HepG2 (cell line): ENCODE results near the gene COL18A1. TPM values are rescaled to one million over a fixed set of nuclear protein-coding genes. Genes with fewer than 3 reads are reported as not detected.

Experiments used
- CHCHD3 ChIP-seq: sonication (generic); formaldehyde crosslinking; IDR thresholded peaks from 2 replicates; pipeline ENCODE4 v1.8.0; 2022; ENCODE audit warnings: mild to moderate bottlenecking, missing genetic modification reagents, moderate library complexity
- CHD4 ChIP-seq: fragments of 200-600 bp; sonication (generic); IDR thresholded peaks from 2 replicates; pipeline ENCODE4 v1.7.0; 2017; ENCODE audit warnings: mild to moderate bottlenecking, low read length, borderline replicate concordance
- CREM ChIP-seq, 2 experiments: sonication (generic) in 1 of 2; formaldehyde crosslinking in 1 of 2; IDR thresholded peaks; 2 replicates each; pipeline versions ENCODE4 v1.4.0 to v1.6.1; 2016 to 2020; ENCODE audit warnings: antibody characterized with exemption in 1 of 2, mild to moderate bottlenecking in 1 of 2, missing genetic modification reagents in 1 of 2
- ELF3 ChIP-seq: IDR thresholded peaks from 2 replicates; pipeline ENCODE4 v1.6.1; 2016; ENCODE audit warnings: missing genetic modification reagents, missing compliant biosample characterization
- GABPA ChIP-seq, 2 experiments: IDR thresholded peaks; 2 replicates each; pipeline ENCODE4 v1.6.1; 2011 to 2016; ENCODE audit warnings: low read depth in 2 of 2, low read length in 1 of 2, missing biosample characterization in 1 of 2, missing genetic modification characterization in 1 of 2
- GFI1 ChIP-seq: sonication (generic); formaldehyde crosslinking; IDR thresholded peaks from 2 replicates; pipeline ENCODE4 v1.5.0; 2020; ENCODE audit warnings: missing genetic modification reagents, mild to moderate bottlenecking, borderline replicate concordance
- KDM1A ChIP-seq: IDR thresholded peaks from 2 replicates; pipeline ENCODE4 v1.6.1; 2016; ENCODE audit warnings: missing compliant biosample characterization
- KMT2A ChIP-seq: sonication (generic); formaldehyde crosslinking; IDR thresholded peaks from 2 replicates; pipeline ENCODE4 v1.4.0; 2020; ENCODE audit warnings: missing genetic modification reagents
- MZF1 ChIP-seq: sonication (generic); formaldehyde crosslinking; IDR thresholded peaks from 2 replicates; pipeline ENCODE4 v1.8.1; 2023; ENCODE audit warnings: mild to moderate bottlenecking, missing genetic modification reagents, borderline replicate concordance
- POLR2A ChIP-seq, 2 experiments: IDR thresholded peaks; 2 replicates each; pipeline ENCODE4 v1.6.1; 2011; ENCODE audit warnings: low read depth in 2 of 2, low read length in 2 of 2, mild to moderate bottlenecking in 1 of 2, moderate library complexity in 1 of 2; ENCODE audit not compliant: insufficient read depth in 1 of 2
- POLR2AphosphoS5 ChIP-seq: IDR thresholded peaks from 2 replicates; pipeline ENCODE4 v1.6.1; 2012; ENCODE audit warnings: low read depth, low read length
- PPARG ChIP-seq: conservative IDR thresholded peaks from 2 replicates; pipeline ENCODE4 v1.6.1; 2016; ENCODE audit warnings: missing biosample characterization, missing genetic modification reagents
- PTBP1 ChIP-seq: fragments of 200-400 bp; formaldehyde crosslinking; IDR thresholded peaks from 2 replicates; pipeline ENCODE4 v1.6.1; 2018; ENCODE audit warnings: low read length, low read depth; ENCODE audit not compliant: poor library complexity, severe bottlenecking
- RBM39 ChIP-seq: fragments of 200-400 bp; formaldehyde crosslinking; IDR thresholded peaks from one replicate; pipeline ENCODE4 v1.6.1; 2018; ENCODE audit warnings: antibody characterized with exemption, mild to moderate bottlenecking, low read depth, low read length; ENCODE audit not compliant: poor library complexity, severe bottlenecking
- RNF2 ChIP-seq: fragments of 450-650 bp; conservative IDR thresholded peaks from 2 replicates; pipeline ENCODE4 v1.6.1; 2016; ENCODE audit warnings: low read depth
- SKI ChIP-seq: fragments of 450-650 bp; IDR thresholded peaks from one replicate; pipeline ENCODE4 v1.6.1; 2018; ENCODE audit warnings: mild to moderate bottlenecking; ENCODE audit not compliant: partially characterized antibody
- SUZ12 ChIP-seq: fragments of 150-350 bp; IDR thresholded peaks from 2 replicates; pipeline ENCODE4 v1.6.1; 2014; ENCODE audit warnings: low read depth, low read length
- TOPORS ChIP-seq: sonication (generic); formaldehyde crosslinking; IDR thresholded peaks from 2 replicates; pipeline ENCODE4 v1.8.0; 2023; ENCODE audit warnings: mild to moderate bottlenecking, missing genetic modification reagents
- ZBTB8A ChIP-seq: sonication (generic); formaldehyde crosslinking; IDR thresholded peaks from 2 replicates; pipeline ENCODE4 v1.4.0; 2020; ENCODE audit warnings: mild to moderate bottlenecking, low read depth, missing genetic modification reagents, borderline replicate concordance
- ZNF180 ChIP-seq: sonication (generic); formaldehyde crosslinking; IDR thresholded peaks from 2 replicates; pipeline ENCODE4 v1.4.0; 2020; ENCODE audit warnings: low read depth, missing genetic modification reagents, borderline replicate concordance
- ZNF253 ChIP-seq: sonication (generic); formaldehyde crosslinking; IDR thresholded peaks from 2 replicates; pipeline ENCODE4 v1.8.0; 2022; ENCODE audit warnings: mild to moderate bottlenecking, missing genetic modification reagents, borderline replicate concordance
- ZSCAN12 ChIP-seq: sonication (generic); formaldehyde crosslinking; IDR thresholded peaks from 2 replicates; pipeline ENCODE4 v1.9.0; 2021; ENCODE audit warnings: mild to moderate bottlenecking, missing genetic modification reagents
- polyA plus RNA-seq, 8 experiments: library from polyadenylated mRNA; depleted of rRNA in 3 of 8; stranded (reverse) in 7 of 8; unstranded in 1 of 8; fragments of >200 nt; fragmentation: Illumina TruSeq in 4 of 8; extraction: Trizol in 4 of 8; gene quantifications; 2 replicates each; pipeline versions ENCODE4 v1.2.1 to v1.2.3, GENCODE V29; 2011 to 2016; ENCODE audit warnings: low read depth in 4 of 8, missing spikeins in 1 of 8, mixed read lengths in 1 of 8; ENCODE audit not compliant: insufficient read depth in 1 of 8
- total RNA-seq, 5 experiments: library from RNA; depleted of rRNA; stranded (reverse); fragments of >200 nt; fragmentation: Illumina TruSeq; extraction: Trizol; gene quantifications; 2 replicates each; pipeline ENCODE4 v1.2.3, GENCODE V29; 2016; ENCODE audit warnings: low read depth in 1 of 5
- TF ChIP-seq, protein P1 (sequence below): sonication (generic); formaldehyde crosslinking; conservative IDR thresholded peaks from 2 replicates; pipeline ENCODE4 v1.4.0; 2020; ENCODE audit warnings: mild to moderate bottlenecking, missing genetic modification reagents, moderate library complexity
- TF ChIP-seq, protein P2 (sequence below): IDR thresholded peaks from 2 replicates; pipeline ENCODE4 v1.6.1; 2012; ENCODE audit warnings: inconsistent platforms
- TF ChIP-seq, protein P3 (sequence below): sonication (generic); formaldehyde crosslinking; conservative IDR thresholded peaks from 2 replicates; pipeline ENCODE4 v1.4.0; 2020; ENCODE audit warnings: missing genetic modification reagents

The COL18A1 gene
- total and polyA plus RNA-seq, 2 of the 13 experiments (the other 11 are each of a cell fraction or from before 2014, with no cell fraction given), result 79.0 to 102 TPM

DNA sequence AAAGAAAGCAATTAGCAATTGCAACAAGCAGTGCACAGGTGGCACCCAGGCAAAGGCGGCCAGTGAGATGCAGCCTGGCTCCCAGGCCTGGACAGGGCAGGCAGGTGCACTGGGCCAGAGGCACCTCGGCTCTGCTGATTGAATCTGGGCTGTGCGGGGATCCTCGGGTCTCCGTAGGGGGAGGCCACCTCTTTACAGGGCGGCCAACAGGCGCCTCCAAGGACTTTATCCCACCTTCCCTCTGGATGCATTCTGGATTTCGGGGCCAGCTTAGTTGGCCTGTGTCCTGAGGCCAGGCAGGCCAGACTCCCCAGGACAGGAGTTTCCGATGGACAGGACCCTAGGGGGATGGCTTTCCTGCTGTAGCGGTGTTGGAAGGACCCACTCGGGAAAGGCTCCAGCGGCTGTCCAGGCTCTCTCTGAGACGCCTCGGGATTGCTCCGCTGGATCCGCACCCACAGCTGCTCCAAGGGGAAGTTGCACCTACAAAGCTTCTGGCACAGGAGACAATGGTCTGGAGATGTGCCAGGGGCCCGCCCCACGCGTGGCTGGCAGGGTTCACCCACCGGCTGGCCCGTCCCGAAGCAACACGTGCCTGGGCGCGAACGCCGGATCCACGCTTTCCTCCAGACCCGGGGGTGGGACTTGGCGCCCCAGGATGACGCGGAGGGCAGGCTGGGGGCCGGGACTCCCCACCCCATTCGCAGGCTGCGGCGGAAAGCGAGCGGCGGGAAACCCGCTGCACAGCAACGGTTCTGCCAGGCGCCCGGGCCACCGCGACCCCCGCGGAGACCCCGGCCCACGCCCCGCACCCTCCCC is 136.5 kb downstream of the COL18A1 start (continued):
- TF ChIP-seq PTBP1 (no peak), RNF2 (no peak), ZSCAN12 (CRISPR knock-in tag) (no peak), SUZ12 (no peak), TOPORS (CRISPR knock-in tag) (peak; percentile 69; the same call in 1 of the 2 replicates), ELF3 (CRISPR knock-in tag) (0 out of 2 replicates have a peak, but pooled peaks have one; percentile 22), KDM1A (CRISPR knock-in tag) (no peak), POLR2AphosphoS5 (peak; percentile 32; the same call in 1 of the 2 replicates), POLR2A (IDR thresholded peaks at IDR 0.05; ENCODE audit: insufficient read depth in 1 of 2, low read depth in 2 of 2, low read length in 2 of 2) (peak in 1 of 2 experiments; percentile 26; a peak in 1 of 4 replicates), PPARG (CRISPR knock-in tag) (no peak), GFI1 (CRISPR knock-in tag) (no peak), GABPA (IDR thresholded peaks at IDR 0.05; ENCODE audit: low read depth, low read length) (no peak), GABPA (CRISPR knock-in tag; IDR thresholded peaks at IDR 0.05; ENCODE audit: low read depth) (0 out of 2 replicates have a peak, but pooled peaks have one; percentile 10), ZBTB8A (CRISPR knock-in tag) (no peak), KMT2A (0 out of 2 replicates have a peak, but pooled peaks have one; percentile 55), CHCHD3 (CRISPR knock-in tag) (no peak), ZNF180 (CRISPR knock-in tag) (no peak), ZNF253 (no peak), CREM (IDR thresholded peaks at IDR 0.05) (peak; percentile 62), CREM (CRISPR knock-in tag; IDR thresholded peaks at IDR 0.05) (peak; percentile 64), CHD4 (no peak), SKI (no peak), RBM39 (no peak), MZF1 (CRISPR knock-in tag) (no peak)
- TF ChIP-seq, protein P1, sequence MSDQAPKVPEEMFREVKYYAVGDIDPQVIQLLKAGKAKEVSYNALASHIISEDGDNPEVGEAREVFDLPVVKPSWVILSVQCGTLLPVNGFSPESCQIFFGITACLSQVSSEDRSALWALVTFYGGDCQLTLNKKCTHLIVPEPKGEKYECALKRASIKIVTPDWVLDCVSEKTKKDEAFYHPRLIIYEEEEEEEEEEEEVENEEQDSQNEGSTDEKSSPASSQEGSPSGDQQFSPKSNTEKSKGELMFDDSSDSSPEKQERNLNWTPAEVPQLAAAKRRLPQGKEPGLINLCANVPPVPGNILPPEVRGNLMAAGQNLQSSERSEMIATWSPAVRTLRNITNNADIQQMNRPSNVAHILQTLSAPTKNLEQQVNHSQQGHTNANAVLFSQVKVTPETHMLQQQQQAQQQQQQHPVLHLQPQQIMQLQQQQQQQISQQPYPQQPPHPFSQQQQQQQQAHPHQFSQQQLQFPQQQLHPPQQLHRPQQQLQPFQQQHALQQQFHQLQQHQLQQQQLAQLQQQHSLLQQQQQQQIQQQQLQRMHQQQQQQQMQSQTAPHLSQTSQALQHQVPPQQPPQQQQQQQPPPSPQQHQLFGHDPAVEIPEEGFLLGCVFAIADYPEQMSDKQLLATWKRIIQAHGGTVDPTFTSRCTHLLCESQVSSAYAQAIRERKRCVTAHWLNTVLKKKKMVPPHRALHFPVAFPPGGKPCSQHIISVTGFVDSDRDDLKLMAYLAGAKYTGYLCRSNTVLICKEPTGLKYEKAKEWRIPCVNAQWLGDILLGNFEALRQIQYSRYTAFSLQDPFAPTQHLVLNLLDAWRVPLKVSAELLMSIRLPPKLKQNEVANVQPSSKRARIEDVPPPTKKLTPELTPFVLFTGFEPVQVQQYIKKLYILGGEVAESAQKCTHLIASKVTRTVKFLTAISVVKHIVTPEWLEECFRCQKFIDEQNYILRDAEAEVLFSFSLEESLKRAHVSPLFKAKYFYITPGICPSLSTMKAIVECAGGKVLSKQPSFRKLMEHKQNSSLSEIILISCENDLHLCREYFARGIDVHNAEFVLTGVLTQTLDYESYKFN (CRISPR knock-in tag), result no peak
- TF ChIP-seq, protein P2, sequence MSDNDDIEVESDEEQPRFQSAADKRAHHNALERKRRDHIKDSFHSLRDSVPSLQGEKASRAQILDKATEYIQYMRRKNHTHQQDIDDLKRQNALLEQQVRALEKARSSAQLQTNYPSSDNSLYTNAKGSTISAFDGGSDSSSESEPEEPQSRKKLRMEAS, result peak; percentile 96
- TF ChIP-seq, protein P3, sequence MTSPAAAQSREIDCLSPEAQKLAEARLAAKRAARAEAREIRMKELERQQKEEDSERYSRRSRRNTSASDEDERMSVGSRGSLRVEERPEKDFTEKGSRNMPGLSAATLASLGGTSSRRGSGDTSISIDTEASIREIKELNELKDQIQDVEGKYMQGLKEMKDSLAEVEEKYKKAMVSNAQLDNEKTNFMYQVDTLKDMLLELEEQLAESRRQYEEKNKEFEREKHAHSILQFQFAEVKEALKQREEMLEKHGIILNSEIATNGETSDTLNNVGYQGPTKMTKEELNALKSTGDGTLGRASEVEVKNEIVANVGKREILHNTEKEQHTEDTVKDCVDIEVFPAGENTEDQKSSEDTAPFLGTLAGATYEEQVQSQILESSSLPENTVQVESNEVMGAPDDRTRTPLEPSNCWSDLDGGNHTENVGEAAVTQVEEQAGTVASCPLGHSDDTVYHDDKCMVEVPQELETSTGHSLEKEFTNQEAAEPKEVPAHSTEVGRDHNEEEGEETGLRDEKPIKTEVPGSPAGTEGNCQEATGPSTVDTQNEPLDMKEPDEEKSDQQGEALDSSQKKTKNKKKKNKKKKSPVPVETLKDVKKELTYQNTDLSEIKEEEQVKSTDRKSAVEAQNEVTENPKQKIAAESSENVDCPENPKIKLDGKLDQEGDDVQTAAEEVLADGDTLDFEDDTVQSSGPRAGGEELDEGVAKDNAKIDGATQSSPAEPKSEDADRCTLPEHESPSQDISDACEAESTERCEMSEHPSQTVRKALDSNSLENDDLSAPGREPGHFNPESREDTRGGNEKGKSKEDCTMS, result no peak
